Progenitor cell of endocrine pancreas (in vitro differentiated cells): Measurements from ENCODE around the gene ARRB2. TPM values are rescaled to one million over a fixed set of nuclear protein-coding genes. Genes with fewer than 3 reads are reported as not detected.
A peak's percentile ranks its signal among the peaks of the same experiment; 100 is the strongest.

ENCODE experiments used
- DNase-seq: peaks from one replicate; pipeline ENCODE4 v3.0.0; 2021; ENCODE audit warnings: low spot score; ENCODE audit not compliant: unreplicated experiment
- H3K27ac Mint-ChIP-seq: 2 replicates; pipeline ENCODE4 v1.8.0; 2021; ENCODE audit warnings: mild to moderate bottlenecking, moderate library complexity, mixed read lengths
- H3K27me3 Mint-ChIP-seq: 2 replicates; pipeline ENCODE4 v1.8.0; 2021; ENCODE audit warnings: mixed read lengths
- H3K36me3 Mint-ChIP-seq: 2 replicates; pipeline ENCODE4 v1.8.0; 2022; ENCODE audit warnings: mixed read lengths; ENCODE audit not compliant: insufficient read depth
- H3K4me1 Mint-ChIP-seq: 2 replicates; pipeline ENCODE4 v1.8.0; 2021; ENCODE audit warnings: low read depth, mixed read lengths
- H3K4me3 Mint-ChIP-seq: 2 replicates; pipeline ENCODE4 v1.8.0; 2021; ENCODE audit warnings: low read depth, mild to moderate bottlenecking, moderate library complexity, mixed read lengths
- H3K9me3 Mint-ChIP-seq: 2 replicates; pipeline ENCODE4 v1.8.0; 2021; ENCODE audit warnings: low read depth, mixed read lengths
- total RNA-seq: library from RNA; stranded (reverse); gene quantifications from 2 replicates; pipeline ENCODE4 v1.2.1, GENCODE V29; 2021
- TF ChIP-seq, protein P1 (sequence below): fragments of 200-600 bp; sonication (generic); IDR thresholded peaks from one replicate; pipeline ENCODE4 v1.5.0; 2021; ENCODE audit warnings: antibody characterized with exemption, mild to moderate bottlenecking; ENCODE audit not compliant: unreplicated experiment

The ARRB2 gene
- total RNA-seq, 1 donor from 2014 or later = 52.6 TPM

DNA sequence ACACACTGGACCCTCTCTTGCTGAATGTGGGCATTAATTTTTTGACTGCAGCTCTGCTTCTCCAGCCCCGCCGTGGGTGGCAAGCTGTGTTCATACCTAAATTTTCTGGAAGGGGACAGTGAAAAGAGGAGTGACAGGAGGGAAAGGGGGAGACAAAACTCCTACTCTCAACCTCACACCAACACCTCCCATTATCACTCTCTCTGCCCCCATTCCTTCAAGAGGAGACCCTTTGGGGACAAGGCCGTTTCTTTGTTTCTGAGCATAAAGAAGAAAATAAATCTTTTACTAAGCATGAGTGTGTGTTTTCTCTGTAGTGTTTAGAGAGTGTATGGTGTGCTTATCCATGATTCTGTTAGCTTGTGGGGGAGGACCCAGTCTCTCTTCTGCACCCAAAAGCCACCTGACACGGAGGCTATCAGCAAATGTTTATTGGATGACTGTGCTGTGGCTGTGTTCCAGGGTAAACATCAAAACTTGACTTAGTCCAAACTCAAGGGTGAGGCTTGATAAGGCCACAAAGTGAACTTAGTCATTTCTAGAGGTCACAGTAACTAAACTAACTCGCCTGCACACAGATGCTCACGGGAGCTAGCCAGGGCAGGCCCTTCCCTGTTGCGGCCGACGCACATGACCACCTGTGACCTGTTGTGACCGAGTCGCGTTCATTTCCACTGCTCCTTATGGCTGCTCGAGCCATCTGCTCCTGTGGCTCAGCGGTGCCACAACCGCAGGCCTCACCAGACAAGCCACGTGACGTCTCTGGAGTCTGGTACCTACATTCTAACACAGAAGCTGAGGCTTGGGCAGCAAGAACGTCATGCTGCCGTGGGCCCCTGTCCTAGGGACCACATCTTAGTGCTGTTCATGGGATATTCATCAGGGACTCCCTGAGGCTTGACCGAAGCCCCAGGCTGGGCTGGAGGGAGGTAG, 11.0 kb downstream of the ARRB2 start:
- H3K27me3 Mint-ChIP-seq = peaks cover 3% of the 10 kb centered on the region
- peak overlapping the region; percentile 91 for H3K27ac Mint-ChIP-seq
- peak overlapping the region; percentile 31 for H3K4me3 Mint-ChIP-seq
- TF ChIP-seq, protein P1, sequence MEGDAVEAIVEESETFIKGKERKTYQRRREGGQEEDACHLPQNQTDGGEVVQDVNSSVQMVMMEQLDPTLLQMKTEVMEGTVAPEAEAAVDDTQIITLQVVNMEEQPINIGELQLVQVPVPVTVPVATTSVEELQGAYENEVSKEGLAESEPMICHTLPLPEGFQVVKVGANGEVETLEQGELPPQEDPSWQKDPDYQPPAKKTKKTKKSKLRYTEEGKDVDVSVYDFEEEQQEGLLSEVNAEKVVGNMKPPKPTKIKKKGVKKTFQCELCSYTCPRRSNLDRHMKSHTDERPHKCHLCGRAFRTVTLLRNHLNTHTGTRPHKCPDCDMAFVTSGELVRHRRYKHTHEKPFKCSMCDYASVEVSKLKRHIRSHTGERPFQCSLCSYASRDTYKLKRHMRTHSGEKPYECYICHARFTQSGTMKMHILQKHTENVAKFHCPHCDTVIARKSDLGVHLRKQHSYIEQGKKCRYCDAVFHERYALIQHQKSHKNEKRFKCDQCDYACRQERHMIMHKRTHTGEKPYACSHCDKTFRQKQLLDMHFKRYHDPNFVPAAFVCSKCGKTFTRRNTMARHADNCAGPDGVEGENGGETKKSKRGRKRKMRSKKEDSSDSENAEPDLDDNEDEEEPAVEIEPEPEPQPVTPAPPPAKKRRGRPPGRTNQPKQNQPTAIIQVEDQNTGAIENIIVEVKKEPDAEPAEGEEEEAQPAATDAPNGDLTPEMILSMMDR = no peak
- no peak for DNase-seq
- H3K36me3 Mint-ChIP-seq = peaks cover 2% of the 10 kb centered on the region
- no peaks in the 10 kb centered on the region for H3K9me3 Mint-ChIP-seq
- H3K4me1 Mint-ChIP-seq = peaks cover 13% of the 10 kb centered on the region

DNA sequence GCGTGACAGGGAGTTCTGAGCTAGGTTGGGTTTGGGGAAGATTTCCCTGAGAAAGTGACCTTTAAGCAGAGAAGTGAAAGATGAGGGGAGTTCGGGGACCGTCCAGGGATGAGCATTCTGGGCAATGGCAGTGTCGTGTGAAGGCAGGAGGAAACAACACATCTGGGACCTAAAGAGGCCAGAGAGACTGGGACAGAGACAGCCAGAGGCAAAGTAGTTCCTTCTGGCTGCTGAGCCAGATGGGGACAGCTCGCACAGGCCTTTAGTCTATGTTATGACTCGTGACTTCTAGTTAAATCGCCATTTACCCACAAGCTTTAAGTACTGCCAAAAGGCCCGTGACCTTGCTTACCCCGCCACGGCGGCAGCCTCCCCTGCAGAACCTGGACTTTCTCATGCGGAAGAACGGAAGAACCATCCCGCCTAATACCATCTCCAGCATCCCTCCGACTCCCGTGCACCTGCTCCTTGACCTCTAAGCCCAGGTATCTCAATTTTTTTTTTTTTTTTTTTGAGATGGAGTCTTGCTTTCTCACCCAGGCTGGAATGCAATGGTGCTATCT, 12.3 kb downstream of the ARRB2 start:
- peak overlapping the region; percentile 74 for H3K27ac Mint-ChIP-seq
- TF ChIP-seq, protein P1 = no peak
- no peak for DNase-seq
- peaks cover 2% of the 10 kb centered on the region for H3K36me3 Mint-ChIP-seq
- H3K27me3 Mint-ChIP-seq = peaks cover 3% of the 10 kb centered on the region
- H3K9me3 Mint-ChIP-seq = no peaks in the 10 kb centered on the region
- H3K4me1 Mint-ChIP-seq = peaks cover 13% of the 10 kb centered on the region
- H3K4me3 Mint-ChIP-seq = no peak overlapping the region

DNA sequence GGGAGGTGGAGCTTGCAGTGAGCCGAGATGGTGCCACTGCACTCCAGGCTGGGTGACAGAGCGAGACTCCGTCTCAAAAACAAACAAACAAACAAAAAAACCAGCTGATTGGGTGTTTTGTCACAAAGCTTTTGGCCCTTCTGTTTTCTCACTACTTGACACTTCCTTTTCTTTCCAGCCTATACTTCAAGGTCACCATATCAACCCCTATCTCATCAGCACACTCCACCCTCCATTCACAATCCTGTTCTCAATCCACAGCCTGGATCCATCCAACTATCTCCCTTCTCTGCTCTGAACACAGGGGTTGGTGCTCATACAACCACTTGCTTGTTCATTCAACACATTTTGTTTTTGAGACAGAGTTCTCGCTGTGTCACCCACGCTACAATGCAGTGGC, 14.2 kb downstream of the ARRB2 start:
- TF ChIP-seq, protein P1 = no peak
- Mint-ChIP-seq H3K36me3 (no peaks in the 10 kb centered on the region), H3K9me3 (no peaks in the 10 kb centered on the region), H3K27ac (no peak overlapping the region), H3K4me1 (peaks cover 13% of the 10 kb centered on the region), H3K4me3 (no peak overlapping the region), H3K27me3 (peaks cover 3% of the 10 kb centered on the region)
- no peak for DNase-seq

DNA sequence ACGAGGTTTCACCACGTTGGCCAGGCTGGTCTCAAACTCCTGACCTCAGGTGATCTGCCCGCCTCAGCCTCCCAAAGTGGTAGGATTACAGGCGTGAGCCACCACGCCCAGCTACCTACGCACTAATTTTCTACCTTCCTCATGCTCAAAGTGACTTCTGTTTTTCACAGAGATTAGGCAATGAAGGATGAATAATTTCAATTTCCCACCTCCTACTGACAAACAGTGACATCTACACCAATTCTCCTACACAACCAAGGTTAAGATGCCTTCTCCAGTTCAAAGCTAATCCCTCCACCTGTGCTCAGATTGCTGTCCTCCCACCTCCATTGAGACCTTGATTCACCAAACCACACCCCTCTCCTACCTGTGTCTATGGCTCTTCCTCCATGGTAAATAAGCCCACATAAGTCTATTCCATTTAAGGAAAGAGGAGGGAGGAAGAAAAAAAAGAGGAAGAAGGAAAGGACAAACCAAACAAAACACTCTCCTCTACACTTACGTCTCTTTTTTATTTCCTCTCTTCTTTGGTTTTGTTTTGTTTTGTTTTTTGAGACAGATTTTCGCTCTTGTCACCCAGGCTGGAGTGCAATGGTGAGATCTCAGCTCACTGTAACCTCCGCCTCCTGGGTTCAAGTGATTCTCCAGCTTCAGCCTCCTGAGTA, 15.3 kb downstream of the ARRB2 start:
- no peak for DNase-seq
- TF ChIP-seq, protein P1 = no peak
- H3K27me3 Mint-ChIP-seq = peaks cover 3% of the 10 kb centered on the region
- peaks cover 15% of the 10 kb centered on the region for H3K4me1 Mint-ChIP-seq
- H3K27ac Mint-ChIP-seq = no peak overlapping the region
- H3K36me3 Mint-ChIP-seq = no peaks in the 10 kb centered on the region
- no peaks in the 10 kb centered on the region for H3K9me3 Mint-ChIP-seq
- no peak overlapping the region for H3K4me3 Mint-ChIP-seq

DNA sequence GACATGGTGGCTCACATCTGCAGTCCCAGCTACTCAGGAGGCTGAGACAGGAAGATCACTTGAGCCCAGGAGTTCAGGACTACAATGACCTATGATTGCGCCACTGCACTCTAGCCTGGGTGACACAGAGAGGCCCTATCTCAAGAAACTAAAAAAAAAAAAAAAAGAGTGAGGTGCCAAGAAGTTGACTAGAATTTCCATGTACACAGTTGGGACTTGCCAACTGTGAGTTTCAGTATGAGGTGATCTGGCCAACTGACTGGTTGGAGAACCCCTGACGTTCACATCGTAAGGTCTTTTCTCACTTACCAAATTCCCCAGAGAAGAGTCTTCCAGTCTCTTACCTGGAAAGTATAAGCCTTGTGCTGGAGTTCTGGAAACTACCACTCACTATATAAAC, 17.7 kb downstream of the ARRB2 start:
- peaks cover 4% of the 10 kb centered on the region for H3K4me1 Mint-ChIP-seq
- H3K27me3 Mint-ChIP-seq = peaks cover 3% of the 10 kb centered on the region
- H3K36me3 Mint-ChIP-seq = no peaks in the 10 kb centered on the region
- H3K9me3 Mint-ChIP-seq = no peaks in the 10 kb centered on the region
- no peak overlapping the region for H3K27ac Mint-ChIP-seq
- TF ChIP-seq, protein P1 = no peak
- no peak for DNase-seq
- H3K4me3 Mint-ChIP-seq = no peak overlapping the region
